BLaER1 treated with 17β-estradiol and CSF1 and Interleukin-3, amounts not matched to agents 10 nM and 100 nM (cell line): ENCODE data around the gene CDKN1A.

ENCODE experiments used
- H3K27ac ChIP-seq, 11 experiments: shearing (Covaris generic); formaldehyde crosslinking; 2 replicates each; pipeline ENCODE4 v1.8.1; 2022
- H3K27me3 ChIP-seq, 11 experiments: shearing (Covaris generic); formaldehyde crosslinking; 2 replicates each; pipeline ENCODE4 v1.8.1; 2022
- H3K36me3 ChIP-seq, 11 experiments: shearing (Covaris generic); formaldehyde crosslinking; 2 replicates each; pipeline ENCODE4 v1.8.1; 2022
- H3K4me1 ChIP-seq, 10 experiments: shearing (Covaris generic); formaldehyde crosslinking; 2 replicates each; pipeline ENCODE4 v1.8.1; 2022
- H3K4me2 ChIP-seq, 11 experiments: shearing (Covaris generic); formaldehyde crosslinking; 2 replicates each; pipeline ENCODE4 v1.8.1; 2022
- H3K4me3 ChIP-seq, 10 experiments: shearing (Covaris generic); formaldehyde crosslinking; 2 replicates each; pipeline ENCODE4 v1.8.1; 2022
- H3K9ac ChIP-seq, 11 experiments: shearing (Covaris generic); formaldehyde crosslinking; 2 replicates each; pipeline ENCODE4 v1.8.1; 2022
- H3K9me3 ChIP-seq, 11 experiments: shearing (Covaris generic); formaldehyde crosslinking; replicated peaks in 1 of 11; 2 replicates each; pipeline ENCODE4 v1.8.1; 2022
- H4K20me1 ChIP-seq, 11 experiments: shearing (Covaris generic); formaldehyde crosslinking; 2 replicates each; pipeline ENCODE4 v1.8.1; 2022
- Cebpa-rat ChIP-seq, 11 experiments: shearing (Covaris generic); IDR thresholded peaks; 2 replicates each; pipeline ENCODE4 v1.8.1; 2022

The CDKN1A gene

DNA sequence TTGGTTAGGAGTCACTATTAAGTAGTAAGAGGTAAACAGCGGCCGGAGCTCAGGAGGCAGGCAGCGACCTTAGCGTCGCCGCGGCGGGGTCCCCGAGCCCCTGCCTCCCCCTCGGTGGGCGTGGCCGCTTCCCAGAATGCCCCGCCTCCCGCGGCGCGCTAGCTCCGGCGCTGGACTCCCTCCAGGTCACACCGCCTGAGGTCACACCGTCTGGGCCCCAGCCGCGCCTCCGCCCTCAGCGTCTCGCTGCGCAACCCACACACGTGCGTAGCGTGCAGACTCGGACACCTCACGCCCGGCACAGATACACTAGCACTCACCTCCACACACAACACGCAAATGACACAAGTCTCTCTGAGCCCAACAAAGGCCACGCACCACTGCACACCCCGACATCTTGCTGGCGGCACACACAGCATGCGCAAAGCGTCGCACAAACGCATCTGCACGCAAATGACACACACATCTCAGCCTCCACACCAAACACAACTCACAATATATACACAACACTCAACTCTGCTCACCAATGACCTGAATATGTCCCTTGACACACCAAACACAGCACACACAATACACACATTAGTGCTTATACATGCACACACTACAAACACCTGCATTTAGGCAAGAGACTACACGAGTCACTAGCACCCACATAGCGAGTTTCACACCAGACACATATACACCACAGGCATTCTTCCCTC lies 17.6 kb upstream of the CDKN1A start:
- no peak overlapping the region for H3K4me3 ChIP-seq
- TF ChIP-seq Cebpa-rat (IDR thresholded peaks at IDR 0.05) = no peak
- H3K27me3 ChIP-seq = no peaks in the 10 kb centered on the region
- no peak overlapping the region for H3K27ac ChIP-seq
- H3K9me3 ChIP-seq = no peaks in the 10 kb centered on the region
- peak overlapping the region in 7 of 11 experiments; percentile 11 to 96 (median 59); a peak in 7 of 22 replicates for H3K4me2 ChIP-seq
- peaks cover 50 to 100% (median 98%) of the 10 kb centered on the region in 10 experiments for H3K4me1 ChIP-seq
- no peaks in the 10 kb centered on the region for H3K36me3 ChIP-seq
- H3K9ac ChIP-seq = no peak overlapping the region
- no peaks in the 10 kb centered on the region for H4K20me1 ChIP-seq

DNA sequence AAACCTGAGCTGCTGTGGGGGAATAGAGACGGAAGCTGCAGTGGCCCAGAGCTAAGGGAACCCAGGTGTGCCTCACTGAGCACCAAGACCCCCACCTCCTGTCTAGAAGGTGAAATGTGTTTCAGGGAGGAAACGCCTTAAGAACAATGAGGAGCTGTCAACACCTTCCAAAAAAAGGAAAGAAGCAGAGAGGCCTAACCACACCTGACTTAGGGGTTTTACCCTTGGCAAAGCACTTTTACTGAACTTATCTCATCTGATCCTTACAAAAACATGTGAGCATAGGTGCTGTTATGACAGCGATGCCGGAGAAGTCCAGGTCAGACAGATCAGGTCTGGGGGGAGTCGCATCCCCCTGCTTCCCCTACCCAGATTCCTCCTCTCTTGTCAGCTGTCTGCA lies 16.1 kb upstream of the CDKN1A start:
- Histone ChIP-seq H3K4me3 (no peak overlapping the region), H3K27me3 (no peaks in the 10 kb centered on the region), H4K20me1 (no peaks in the 10 kb centered on the region), H3K9me3 (no peaks in the 10 kb centered on the region), H3K9ac (peak overlapping the region in 6 of 11 experiments; percentile 3 to 31 (median 10); a peak in 5 of 22 replicates), H3K27ac (peak overlapping the region in 5 of 11 experiments; percentile 4 to 91 (median 41); a peak in 7 of 22 replicates), H3K4me2 (peak overlapping the region; percentile 63 to 96 (median 91)), H3K4me1 (peaks cover 63 to 100% (median 98%) of the 10 kb centered on the region in 10 experiments), H3K36me3 (no peaks in the 10 kb centered on the region)
- TF ChIP-seq Cebpa-rat (IDR thresholded peaks at IDR 0.05) = no peak

- H3K4me3 ChIP-seq = no peak overlapping the region
- no peaks in the 10 kb centered on the region for H3K27me3 ChIP-seq
- H3K4me2 ChIP-seq = peak overlapping the region; percentile 63 to 96 (median 91)
- H3K36me3 ChIP-seq = no peaks in the 10 kb centered on the region
- H3K27ac ChIP-seq = peak overlapping the region in 9 of 11 experiments; percentile 4 to 91 (median 55); a peak in 14 of 22 replicates
- no peaks in the 10 kb centered on the region for H3K9me3 ChIP-seq
- peaks cover 68 to 100% (median 98%) of the 10 kb centered on the region in 10 experiments for H3K4me1 ChIP-seq
- H3K9ac ChIP-seq = peak overlapping the region in 7 of 11 experiments; percentile 1 to 40 (median 9); a peak in 9 of 22 replicates
- peak in 2 of 11 experiments; percentile 35 to 53; a peak in 3 of 22 replicates for TF ChIP-seq Cebpa-rat (IDR thresholded peaks at IDR 0.05)
- H4K20me1 ChIP-seq = no peaks in the 10 kb centered on the region
These were observed 15.7 kb upstream of the CDKN1A start for GRCh38 chr6:36662827-36663256.

DNA sequence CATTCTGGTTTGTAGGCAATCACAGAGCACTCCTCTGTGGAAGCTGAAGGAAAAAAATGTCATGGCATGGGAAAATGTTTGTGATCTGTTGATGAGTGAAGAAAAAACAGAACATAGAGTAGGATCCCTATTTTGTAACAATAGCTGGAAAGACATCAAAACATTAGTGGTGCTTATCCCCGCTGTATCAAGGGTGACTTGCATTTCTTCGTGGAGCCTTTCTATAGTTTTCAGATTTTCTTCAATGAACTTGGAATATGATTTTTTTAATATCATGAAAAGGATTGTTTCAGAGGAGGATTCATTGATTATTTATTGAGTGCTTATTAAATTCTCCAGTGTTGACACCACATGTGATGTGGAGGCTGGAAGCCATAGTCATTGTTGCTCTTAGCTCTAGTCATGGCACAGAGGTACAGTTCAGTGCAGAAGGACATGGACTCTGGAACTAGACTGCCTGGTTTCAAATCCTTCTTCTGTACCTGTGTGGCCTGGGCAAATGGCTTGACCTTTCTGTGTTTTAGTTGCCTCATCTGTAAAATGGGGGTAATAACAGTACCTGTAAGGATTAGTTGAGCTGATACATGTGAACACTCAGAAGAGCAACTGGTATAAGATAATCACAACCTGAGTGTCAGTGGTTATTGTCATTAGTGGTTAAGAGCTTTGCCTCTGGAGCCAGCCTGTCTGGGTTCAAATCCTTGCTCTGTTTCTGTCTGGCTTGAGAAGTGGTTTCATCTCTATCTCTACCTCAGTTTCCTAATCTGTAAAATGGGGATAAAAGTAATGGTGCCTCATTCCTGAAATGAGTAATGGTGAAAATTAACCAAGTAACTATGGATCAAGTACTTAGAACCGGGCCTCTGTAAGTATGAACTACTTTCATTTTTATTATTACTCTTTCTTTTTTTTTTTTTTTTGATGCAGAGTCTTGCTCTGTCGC lies 14.7 kb upstream of the CDKN1A start:
- no peaks in the 10 kb centered on the region for H3K9me3 ChIP-seq
- H3K4me2 ChIP-seq = peak overlapping the region; percentile 63 to 96 (median 91)
- H3K9ac ChIP-seq = peak overlapping the region in 6 of 11 experiments; percentile 1 to 40 (median 5); a peak in 5 of 22 replicates
- H3K27ac ChIP-seq = peak overlapping the region in 9 of 11 experiments; percentile 22 to 91 (median 87); a peak in 16 of 22 replicates
- peaks cover 71 to 100% (median 98%) of the 10 kb centered on the region in 10 experiments for H3K4me1 ChIP-seq
- TF ChIP-seq Cebpa-rat (IDR thresholded peaks at IDR 0.05) = no peak
- H3K4me3 ChIP-seq = no peak overlapping the region
- no peaks in the 10 kb centered on the region for H4K20me1 ChIP-seq
- no peaks in the 10 kb centered on the region for H3K36me3 ChIP-seq
- H3K27me3 ChIP-seq = no peaks in the 10 kb centered on the region

- H3K9me3 ChIP-seq = no peaks in the 10 kb centered on the region
- no peaks in the 10 kb centered on the region for H4K20me1 ChIP-seq
- H3K4me2 ChIP-seq = peak overlapping the region; percentile 85 to 96 (median 91)
- peak overlapping the region in 6 of 11 experiments; percentile 30 to 79 (median 57); a peak in 3 of 22 replicates for H3K9ac ChIP-seq
- no peaks in the 10 kb centered on the region for H3K36me3 ChIP-seq
- peaks cover 85 to 100% (median 98%) of the 10 kb centered on the region in 10 experiments for H3K4me1 ChIP-seq
- H3K4me3 ChIP-seq = no peak overlapping the region
- H3K27me3 ChIP-seq = no peaks in the 10 kb centered on the region
- peak overlapping the region in 10 of 11 experiments; percentile 79 to 91 (median 88); a peak in 20 of 22 replicates for H3K27ac ChIP-seq
- no peak for TF ChIP-seq Cebpa-rat (IDR thresholded peaks at IDR 0.05)
These were observed 13.3 kb upstream of the CDKN1A start for GRCh38 chr6:36665180-36665579.

GRCh38 chr6:36666287-36666686 lies 12.2 kb upstream of the CDKN1A start:
- Histone ChIP-seq H3K9ac (peak overlapping the region; percentile 61 to 81 (median 75); a peak in 21 of 22 replicates), H3K4me2 (peak overlapping the region; percentile 85 to 96 (median 91)), H3K4me3 (peak overlapping the region in 1 of 10 experiments; percentile 47; a peak in 3 of 20 replicates), H3K4me1 (peaks cover 96 to 100% (median 98%) of the 10 kb centered on the region in 10 experiments), H3K27ac (peak overlapping the region; percentile 64 to 91 (median 87); a peak in 21 of 22 replicates), H3K9me3 (peaks cover 0 to 6% (median 3%) of the 10 kb centered on the region in 11 experiments; a peak in 3 of 22 replicates), H3K36me3 (no peaks in the 10 kb centered on the region), H4K20me1 (no peaks in the 10 kb centered on the region), H3K27me3 (no peaks in the 10 kb centered on the region)
- no peak for TF ChIP-seq Cebpa-rat (IDR thresholded peaks at IDR 0.05)

DNA sequence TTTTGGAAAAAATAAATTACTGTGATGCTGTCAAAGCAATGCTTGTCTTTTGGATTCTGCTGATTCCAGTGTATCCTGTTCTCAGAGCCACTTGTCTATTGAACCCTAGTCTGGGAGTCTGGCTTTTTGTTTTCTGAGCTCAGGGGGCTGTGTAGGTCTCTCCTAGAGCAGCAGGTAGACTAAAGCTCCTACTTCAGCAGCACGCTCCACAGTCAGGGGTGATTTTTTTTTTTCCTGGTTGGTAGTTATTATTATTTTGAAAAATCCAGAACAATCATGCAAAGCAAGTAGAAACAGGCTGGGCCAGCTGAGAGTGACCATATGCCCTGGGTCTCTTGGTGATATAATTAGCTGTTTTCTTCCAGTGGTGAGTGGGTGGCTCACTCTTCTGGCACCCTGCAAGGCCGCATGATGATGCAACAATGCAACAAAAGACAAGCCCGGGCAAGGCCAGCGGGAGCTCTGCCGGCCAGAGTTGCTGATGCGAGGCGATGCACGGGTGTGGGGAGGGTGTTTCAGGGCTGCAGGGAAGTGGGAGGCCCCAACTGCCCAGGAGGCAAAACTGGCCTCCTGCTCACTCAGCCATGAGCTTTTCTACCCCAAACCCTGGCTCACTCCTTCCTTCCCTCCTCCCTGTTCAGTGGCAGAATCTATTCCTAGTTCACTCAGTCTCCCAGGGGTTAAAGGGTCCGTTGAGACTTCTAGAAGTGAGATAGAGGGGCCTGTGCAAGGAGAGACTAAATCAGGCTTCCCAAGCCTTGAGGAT lies 11.5 kb upstream of the CDKN1A start:
- Histone ChIP-seq H3K27me3 (no peaks in the 10 kb centered on the region), H3K4me3 (peak overlapping the region; percentile 0 to 54 (median 46); a peak in 17 of 20 replicates), H3K4me2 (peak overlapping the region; percentile 85 to 96 (median 91)), H4K20me1 (no peaks in the 10 kb centered on the region), H3K36me3 (no peaks in the 10 kb centered on the region), H3K4me1 (peaks cover 91 to 100% (median 97%) of the 10 kb centered on the region in 10 experiments), H3K27ac (peak overlapping the region; percentile 64 to 91 (median 87); a peak in 21 of 22 replicates), H3K9me3 (peaks cover 0 to 6% (median 4%) of the 10 kb centered on the region in 11 experiments; a peak in 3 of 22 replicates), H3K9ac (peak overlapping the region; percentile 64 to 81 (median 75); a peak in 21 of 22 replicates)
- TF ChIP-seq Cebpa-rat (IDR thresholded peaks at IDR 0.05) = peak; percentile 88 to 100 (median 96)

GRCh38 chr6:36668591-36668990 lies 9.9 kb upstream of the CDKN1A start:
- Histone ChIP-seq H3K9ac (peak overlapping the region in 10 of 11 experiments; percentile 69 to 81 (median 76); a peak in 20 of 22 replicates), H3K27ac (peak overlapping the region; percentile 64 to 91 (median 87); a peak in 21 of 22 replicates), H3K4me3 (peak overlapping the region in 8 of 10 experiments; percentile 36 to 54 (median 47); a peak in 15 of 20 replicates), H4K20me1 (no peaks in the 10 kb centered on the region), H3K4me2 (peak overlapping the region; percentile 85 to 96 (median 91)), H3K36me3 (no peaks in the 10 kb centered on the region), H3K9me3 (peaks cover 0 to 6% (median 4%) of the 10 kb centered on the region in 11 experiments; a peak in 3 of 22 replicates), H3K27me3 (no peaks in the 10 kb centered on the region), H3K4me1 (peaks cover 75 to 97% (median 85%) of the 10 kb centered on the region in 10 experiments)
- TF ChIP-seq Cebpa-rat (IDR thresholded peaks at IDR 0.05) = no peak
